SU-DHL-6 (cell line): ENCODE measurements around the gene ERP27.

Experiments used
- H2AFZ ChIP-seq: fragments of 200-600 bp; sonication (generic); 2 replicates; pipeline ENCODE4 v1.6.1; 2014; ENCODE audit warnings: low read depth, mild to moderate bottlenecking, moderate library complexity, mixed read lengths, antibody characterized with exemption, low read length; ENCODE audit not compliant: severe bottlenecking
- H3F3A ChIP-seq: fragments of 200-600 bp; shearing (Covaris generic); 2 replicates; pipeline ENCODE4 v1.6.0; 2016; ENCODE audit warnings: antibody characterized with exemption, mild to moderate bottlenecking; ENCODE audit not compliant: insufficient read depth
- H3K27ac ChIP-seq: fragments of 200-600 bp; sonication (generic); 2 replicates; pipeline ENCODE4 v1.5.1; 2016; ENCODE audit warnings: low read depth, mild to moderate bottlenecking, low read length, moderate library complexity, mixed read lengths
- H3K27me3 ChIP-seq: fragments of 200-600 bp; sonication (generic), shearing (Covaris generic); 2 replicates; pipeline ENCODE4 v1.6.0; 2014; ENCODE audit warnings: mild to moderate bottlenecking, low read length
- H3K36me3 ChIP-seq: fragments of 200-600 bp; sonication (generic); 2 replicates; pipeline ENCODE4 v1.6.1; 2014; ENCODE audit warnings: mild to moderate bottlenecking, low read length, mixed read lengths
- H3K4me2 ChIP-seq: fragments of 300-600, 200-600 bp; shearing (Covaris generic), sonication (generic); 2 replicates; pipeline ENCODE4 v1.6.0; 2014; ENCODE audit warnings: low read length, low read depth, mild to moderate bottlenecking; ENCODE audit not compliant: poor library complexity, severe bottlenecking
- H3K4me3 ChIP-seq: fragments of 200-600 bp; sonication (generic); 2 replicates; pipeline ENCODE4 v1.5.1; 2014; ENCODE audit warnings: antibody characterized with exemption, low read length, mild to moderate bottlenecking, mixed read lengths; ENCODE audit not compliant: insufficient read depth, poor library complexity, severe bottlenecking
- H3K79me2 ChIP-seq: fragments of 200-600 bp; sonication (generic); 2 replicates; pipeline ENCODE4 v1.6.1; 2014; ENCODE audit warnings: mild to moderate bottlenecking, low read length, moderate library complexity; ENCODE audit not compliant: insufficient read depth
- H3K9ac ChIP-seq: fragments of 200-600 bp; sonication (generic); 2 replicates; pipeline ENCODE4 v1.7.0; 2014; ENCODE audit warnings: mild to moderate bottlenecking, low read length
- H3K9me2 ChIP-seq: fragments of 200-600 bp; sonication (generic); replicated peaks from 2 replicates; pipeline ENCODE4 v1.6.1; 2014; ENCODE audit warnings: low read length; ENCODE audit not compliant: insufficient read depth
- H3K9me3 ChIP-seq: fragments of 200-600 bp; sonication (generic); 2 replicates; pipeline ENCODE4 v1.6.1; 2014; ENCODE audit warnings: low read length, mixed read lengths; ENCODE audit not compliant: insufficient read depth
- H4K20me1 ChIP-seq: fragments of 200-600 bp; sonication (generic); 2 replicates; pipeline ENCODE4 v1.6.1; 2014; ENCODE audit warnings: low read depth, mild to moderate bottlenecking, antibody characterized with exemption, low read length, moderate library complexity, mixed read lengths
- CTCF ChIP-seq: fragments of 200-600 bp; sonication (generic); IDR thresholded peaks from one replicate; pipeline ENCODE4 v1.5.1; 2017; ENCODE audit warnings: antibody characterized with exemption, mild to moderate bottlenecking, low read length, moderate library complexity; ENCODE audit not compliant: insufficient read depth, poor library complexity, severe bottlenecking
- EZH2phosphoT487 ChIP-seq: fragments of 200-600 bp; sonication (generic), shearing (Covaris generic); conservative IDR thresholded peaks from 2 replicates; pipeline ENCODE4 v1.6.1; 2018; ENCODE audit warnings: mild to moderate bottlenecking, antibody characterized with exemption, low read length, moderate library complexity, mixed read lengths

Gene ERP27

GRCh38 chr12:14951851-14952250 is 13.5 kb upstream of the ERP27 start:
- Histone ChIP-seq H4K20me1 (peaks cover 24% of the 10 kb centered on the region), H3K4me3 (no peak overlapping the region), H3K27ac (peak overlapping the region; percentile 96), H3K9me2 (no peaks in the 10 kb centered on the region), H3K36me3 (peaks cover 27% of the 10 kb centered on the region), H3K27me3 (no peaks in the 10 kb centered on the region), H3K79me2 (peaks cover 81% of the 10 kb centered on the region), H3F3A (peaks cover 78% of the 10 kb centered on the region), H3K9ac (no peak overlapping the region), H2AFZ (no peak overlapping the region), H3K9me3 (no peaks in the 10 kb centered on the region), H3K4me2 (peak overlapping the region; percentile 98)
- TF ChIP-seq CTCF (no peak), EZH2phosphoT487 (no peak)

- H3K4me3 ChIP-seq: no peak overlapping the region
- H3K27me3 ChIP-seq: no peaks in the 10 kb centered on the region
- no peaks in the 10 kb centered on the region for H3K9me2 ChIP-seq
- peaks cover 34% of the 10 kb centered on the region for H3K36me3 ChIP-seq
- TF ChIP-seq EZH2phosphoT487 (no peak), CTCF (no peak)
- peaks cover 24% of the 10 kb centered on the region for H4K20me1 ChIP-seq
- H3K4me2 ChIP-seq: peak overlapping the region; percentile 98
- peak overlapping the region; percentile 96 for H3K27ac ChIP-seq
- H3K9ac ChIP-seq: peak overlapping the region; percentile 10; the same call in 1 of the 2 replicates
- peaks cover 74% of the 10 kb centered on the region for H3K79me2 ChIP-seq
- H2AFZ ChIP-seq: no peak overlapping the region
- no peaks in the 10 kb centered on the region for H3K9me3 ChIP-seq
- peaks cover 72% of the 10 kb centered on the region for H3F3A ChIP-seq
Observed at GRCh38 chr12:14950982-14951746, 12.8 kb upstream of the ERP27 start.

- Histone ChIP-seq H3K27me3 (no peaks in the 10 kb centered on the region), H3K9me3 (no peaks in the 10 kb centered on the region), H3K36me3 (peaks cover 41% of the 10 kb centered on the region), H3K4me3 (no peak overlapping the region), H3K9me2 (no peaks in the 10 kb centered on the region), H4K20me1 (peaks cover 21% of the 10 kb centered on the region), H3K27ac (peak overlapping the region; percentile 96), H3K4me2 (peak overlapping the region; percentile 98), H3F3A (peaks cover 71% of the 10 kb centered on the region), H3K79me2 (peaks cover 66% of the 10 kb centered on the region), H2AFZ (no peak overlapping the region), H3K9ac (0 out of 2 replicates have a peak overlapping the region, but pooled peaks have one; percentile 10)
- no peak for TF ChIP-seq CTCF
- TF ChIP-seq EZH2phosphoT487: no peak
Observed at GRCh38 chr12:14950421-14950820, 12.1 kb upstream of the ERP27 start.
